Measurements from ENCODE around the gene CATSPERE.
"Not testable (repeated sequence)": the region's sequence is repeated elsewhere in the genome, so short reads cannot be mapped to it uniquely, and the experiment has no call there.

Gene CATSPERE

DNA sequence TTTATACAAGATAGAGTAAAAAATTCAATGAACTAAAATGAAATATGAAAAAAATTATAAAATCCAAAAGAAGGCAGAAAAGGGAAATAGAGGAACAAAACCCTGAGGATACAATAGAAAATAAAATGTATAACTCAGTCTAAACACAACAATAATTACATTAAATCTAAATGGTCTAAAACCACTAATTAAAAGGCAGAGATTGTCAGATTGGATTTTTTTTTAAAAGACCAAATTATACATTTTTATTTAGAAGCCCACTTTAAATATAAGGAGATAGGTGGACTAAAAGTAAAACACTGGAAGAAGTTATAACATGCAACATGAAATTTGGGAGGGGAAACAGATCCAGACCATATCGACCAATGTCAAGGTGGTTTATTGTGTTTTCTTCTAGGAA lies 95.2 kb downstream of the CATSPERE start:
- Histone ChIP-seq H4K8ac (ENCODE audit: low read depth, low read length) (no peak overlapping the region), H2AK5ac (ENCODE audit: low read depth, low read length) (no peak overlapping the region), H3K4me3 (ENCODE audit: low read length in 2 of 2) (no peak overlapping the region), H2BK5ac (ENCODE audit: low read length) (no peak overlapping the region), H3K79me1 (ENCODE audit: low read depth, low read length) (no peaks in the 10 kb centered on the region), H3K36me3 (replicated peaks in 1 of 2; ENCODE audit: control insufficient read depth in 2 of 2, insufficient read depth in 2 of 2, low read length in 2 of 2) (no peaks in the 10 kb centered on the region), H3K4ac (ENCODE audit: low read length) (no peak overlapping the region), H4K91ac (ENCODE audit: low read depth, low read length, poor library complexity) (no peak overlapping the region), H3K27me3 (ENCODE audit: control insufficient read depth in 3 of 3, insufficient read depth in 3 of 3, low read depth in 1 of 3, low read length in 3 of 3) (no peaks in the 10 kb centered on the region), H3K18ac (ENCODE audit: low read length) (no peak overlapping the region), H2AFZ (ENCODE audit: low read length) (no peak overlapping the region), H3K4me2 (ENCODE audit: insufficient read depth, low read length, poor library complexity, severe bottlenecking) (no peak overlapping the region), H3K14ac (ENCODE audit: low read length) (no peak overlapping the region), H2BK15ac (ENCODE audit: low read length) (no peak overlapping the region), H2BK12ac (ENCODE audit: low read length) (no peak overlapping the region), H3K9me3 (replicated peaks in 1 of 2; ENCODE audit: control insufficient read depth in 2 of 2, insufficient read depth in 1 of 2, low read depth in 1 of 2, low read length in 2 of 2) (peaks cover 0 to 4% of the 10 kb centered on the region in 2 donors), H3K27ac (replicated peaks; ENCODE audit: low read length) (no peak overlapping the region), H3K23ac (ENCODE audit: low read depth, low read length, poor library complexity) (no peak overlapping the region), H3K9ac (ENCODE audit: low read depth, low read length, poor library complexity) (no peak overlapping the region), H2BK120ac (ENCODE audit: low read depth, low read length) (no peak overlapping the region), H3K4me1 (ENCODE audit: control insufficient read depth in 2 of 2, insufficient read depth in 1 of 2, low read depth in 1 of 2, low read length in 2 of 2) (no peaks in the 10 kb centered on the region)
- no CpG with 5 or more reads among the region's 1 CpG for WGBS, 2 donors (ENCODE audit: extremely low coverage in 2 of 2, insufficient read length in 2 of 2, insufficient replicate concordance in 1 of 2)
- DNase-seq (ENCODE audit: low spot score), result no peak

DNA sequence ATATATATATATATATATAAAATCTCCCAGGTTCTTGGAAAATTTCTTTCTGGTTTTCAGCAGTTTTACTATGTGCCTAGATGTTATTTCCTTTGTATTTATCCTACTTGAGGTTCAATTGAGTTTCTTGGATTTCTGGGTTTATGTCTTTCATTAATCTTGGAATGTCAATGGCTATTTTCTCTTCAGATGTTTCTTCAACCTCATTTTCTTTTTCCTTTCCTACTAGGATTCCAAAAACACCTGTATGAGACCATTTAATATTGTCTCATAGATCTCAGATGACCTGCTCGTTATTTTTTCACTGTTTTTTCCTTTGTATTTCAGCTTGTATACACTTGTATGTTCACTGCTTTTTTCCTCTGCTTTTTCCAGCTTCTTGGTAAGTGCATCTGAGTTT lies 96.5 kb downstream of the CATSPERE start:
- no peak overlapping the region for H4K8ac ChIP-seq (ENCODE audit: low read depth, low read length)
- no peaks in the 10 kb centered on the region for H3K27me3 ChIP-seq (ENCODE audit: control insufficient read depth in 3 of 3, insufficient read depth in 3 of 3, low read depth in 1 of 3, low read length in 3 of 3)
- no peak overlapping the region for H2AK5ac ChIP-seq (ENCODE audit: low read depth, low read length)
- H3K4me1 ChIP-seq (ENCODE audit: control insufficient read depth in 2 of 2, insufficient read depth in 1 of 2, low read depth in 1 of 2, low read length in 2 of 2), result no peaks in the 10 kb centered on the region
- no peak overlapping the region for H3K4me2 ChIP-seq (ENCODE audit: insufficient read depth, low read length, poor library complexity, severe bottlenecking)
- no CpG with 5 or more reads among the region's 1 CpG for WGBS, 2 donors (ENCODE audit: extremely low coverage in 2 of 2, insufficient read length in 2 of 2, insufficient replicate concordance in 1 of 2)
- H3K27ac ChIP-seq (replicated peaks; ENCODE audit: low read length), result no peak overlapping the region
- H3K14ac ChIP-seq (ENCODE audit: low read length), result no peak overlapping the region
- H3K9ac ChIP-seq (ENCODE audit: low read depth, low read length, poor library complexity), result no peak overlapping the region
- H3K36me3 ChIP-seq (replicated peaks in 1 of 2; ENCODE audit: control insufficient read depth in 2 of 2, insufficient read depth in 2 of 2, low read length in 2 of 2), result no peaks in the 10 kb centered on the region
- H2BK120ac ChIP-seq (ENCODE audit: low read depth, low read length), result no peak overlapping the region
- H3K79me1 ChIP-seq (ENCODE audit: low read depth, low read length), result no peaks in the 10 kb centered on the region
- no peak overlapping the region for H2AFZ ChIP-seq (ENCODE audit: low read length)
- no peak overlapping the region for H3K4me3 ChIP-seq (ENCODE audit: low read length in 2 of 2)
- DNase-seq (ENCODE audit: low spot score), result no peak
- H3K23ac ChIP-seq (ENCODE audit: low read depth, low read length, poor library complexity), result no peak overlapping the region
- no peak overlapping the region for H2BK12ac ChIP-seq (ENCODE audit: low read length)
- no peak overlapping the region for H2BK5ac ChIP-seq (ENCODE audit: low read length)
- H3K9me3 ChIP-seq (replicated peaks in 1 of 2; ENCODE audit: control insufficient read depth in 2 of 2, insufficient read depth in 1 of 2, low read depth in 1 of 2, low read length in 2 of 2), result peaks cover 0 to 4% of the 10 kb centered on the region in 2 donors
- no peak overlapping the region for H4K91ac ChIP-seq (ENCODE audit: low read depth, low read length, poor library complexity)
- no peak overlapping the region for H2BK15ac ChIP-seq (ENCODE audit: low read length)
- no peak overlapping the region for H3K18ac ChIP-seq (ENCODE audit: low read length)
- H3K4ac ChIP-seq (ENCODE audit: low read length), result no peak overlapping the region

DNA sequence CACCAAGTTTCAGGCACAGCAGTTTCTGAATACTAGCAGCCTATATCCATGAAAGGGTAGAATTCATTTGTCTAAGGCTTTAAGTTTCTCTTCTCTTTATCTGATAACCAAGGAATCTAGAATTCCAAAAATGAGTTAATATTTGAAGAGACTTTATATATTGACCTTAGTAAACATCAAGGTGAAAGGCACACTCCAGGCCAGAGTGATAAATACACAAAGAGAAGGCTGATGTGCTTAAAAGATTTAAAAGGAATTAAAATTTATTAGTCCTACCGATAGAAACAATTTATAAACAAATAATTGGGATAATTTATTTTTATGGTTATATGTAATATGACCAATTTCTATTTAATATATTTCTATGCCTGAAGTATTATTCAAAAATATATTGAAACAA lies 98.5 kb downstream of the CATSPERE start:
- no peak overlapping the region for H4K8ac ChIP-seq (ENCODE audit: low read depth, low read length)
- no peaks in the 10 kb centered on the region for H3K4me1 ChIP-seq (ENCODE audit: control insufficient read depth in 2 of 2, insufficient read depth in 1 of 2, low read depth in 1 of 2, low read length in 2 of 2)
- no peak for DNase-seq (ENCODE audit: low spot score)
- no peaks in the 10 kb centered on the region for H3K79me1 ChIP-seq (ENCODE audit: low read depth, low read length)
- H3K27me3 ChIP-seq (ENCODE audit: control insufficient read depth in 3 of 3, insufficient read depth in 3 of 3, low read depth in 1 of 3, low read length in 3 of 3), result no peaks in the 10 kb centered on the region
- H2BK5ac ChIP-seq (ENCODE audit: low read length), result no peak overlapping the region
- no peak overlapping the region for H2AFZ ChIP-seq (ENCODE audit: low read length)
- no peak overlapping the region for H4K91ac ChIP-seq (ENCODE audit: low read depth, low read length, poor library complexity)
- no peak overlapping the region for H2BK15ac ChIP-seq (ENCODE audit: low read length)
- no peak overlapping the region for H3K14ac ChIP-seq (ENCODE audit: low read length)
- peaks cover 0 to 4% of the 10 kb centered on the region in 2 donors for H3K9me3 ChIP-seq (replicated peaks in 1 of 2; ENCODE audit: control insufficient read depth in 2 of 2, insufficient read depth in 1 of 2, low read depth in 1 of 2, low read length in 2 of 2)
- WGBS, 2 donors (ENCODE audit: extremely low coverage in 2 of 2, insufficient read length in 2 of 2, insufficient replicate concordance in 1 of 2), result no CpG with 5 or more reads among the region's 1 CpG
- H3K23ac ChIP-seq (ENCODE audit: low read depth, low read length, poor library complexity), result no peak overlapping the region
- no peak overlapping the region for H3K4me2 ChIP-seq (ENCODE audit: insufficient read depth, low read length, poor library complexity, severe bottlenecking)
- H2BK120ac ChIP-seq (ENCODE audit: low read depth, low read length), result no peak overlapping the region
- no peak overlapping the region for H3K18ac ChIP-seq (ENCODE audit: low read length)
- H3K9ac ChIP-seq (ENCODE audit: low read depth, low read length, poor library complexity), result no peak overlapping the region
- no peak overlapping the region for H3K4me3 ChIP-seq (ENCODE audit: low read length in 2 of 2)
- H3K27ac ChIP-seq (replicated peaks; ENCODE audit: low read length), result no peak overlapping the region
- no peak overlapping the region for H2BK12ac ChIP-seq (ENCODE audit: low read length)
- no peaks in the 10 kb centered on the region for H3K36me3 ChIP-seq (replicated peaks in 1 of 2; ENCODE audit: control insufficient read depth in 2 of 2, insufficient read depth in 2 of 2, low read length in 2 of 2)
- H3K4ac ChIP-seq (ENCODE audit: low read length), result no peak overlapping the region
- H2AK5ac ChIP-seq (ENCODE audit: low read depth, low read length), result no peak overlapping the region

DNA sequence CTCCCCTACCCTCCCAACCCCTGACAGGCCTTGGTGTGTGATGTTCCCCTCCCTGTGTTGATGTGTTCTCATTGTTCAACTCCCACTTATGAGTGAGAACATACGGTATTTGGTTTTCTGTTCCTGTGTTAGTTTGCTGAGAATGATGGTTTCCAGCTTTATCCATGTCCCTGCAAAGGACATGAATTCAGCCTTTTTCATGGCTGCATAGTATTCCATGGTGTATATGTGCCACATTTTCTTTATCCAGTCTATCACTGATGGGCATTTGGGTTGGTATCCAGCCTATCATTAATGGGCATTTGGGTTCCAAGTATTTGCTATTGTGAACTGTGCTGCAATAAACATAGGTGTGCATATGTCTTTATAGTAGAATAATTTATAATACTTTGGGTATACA lies 101.8 kb downstream of the CATSPERE start:
- not testable (repeated sequence) for H2BK12ac ChIP-seq (ENCODE audit: low read length); H4K91ac ChIP-seq (ENCODE audit: low read depth, low read length, poor library complexity); H4K8ac ChIP-seq (ENCODE audit: low read depth, low read length); H3K18ac ChIP-seq (ENCODE audit: low read length); H3K9ac ChIP-seq (ENCODE audit: low read depth, low read length, poor library complexity); H3K4me3 ChIP-seq (ENCODE audit: low read length in 2 of 2); H2BK5ac ChIP-seq (ENCODE audit: low read length); H3K27me3 ChIP-seq (ENCODE audit: control insufficient read depth in 3 of 3, insufficient read depth in 3 of 3, low read depth in 1 of 3, low read length in 3 of 3); H3K4me1 ChIP-seq (ENCODE audit: control insufficient read depth in 2 of 2, insufficient read depth in 1 of 2, low read depth in 1 of 2, low read length in 2 of 2); H2AK5ac ChIP-seq (ENCODE audit: low read depth, low read length); H2AFZ ChIP-seq (ENCODE audit: low read length); H3K14ac ChIP-seq (ENCODE audit: low read length); H2BK120ac ChIP-seq (ENCODE audit: low read depth, low read length); DNase-seq (ENCODE audit: low spot score); H3K9me3 ChIP-seq (replicated peaks in 1 of 2; ENCODE audit: control insufficient read depth in 2 of 2, insufficient read depth in 1 of 2, low read depth in 1 of 2, low read length in 2 of 2); H3K27ac ChIP-seq (replicated peaks; ENCODE audit: low read length); H3K36me3 ChIP-seq (replicated peaks in 1 of 2; ENCODE audit: control insufficient read depth in 2 of 2, insufficient read depth in 2 of 2, low read length in 2 of 2); H3K79me1 ChIP-seq (ENCODE audit: low read depth, low read length); H2BK15ac ChIP-seq (ENCODE audit: low read length); H3K4ac ChIP-seq (ENCODE audit: low read length); H3K4me2 ChIP-seq (ENCODE audit: insufficient read depth, low read length, poor library complexity, severe bottlenecking); H3K23ac ChIP-seq (ENCODE audit: low read depth, low read length, poor library complexity)
- no CpG with 5 or more reads among the region's 1 CpG for WGBS, 2 donors (ENCODE audit: extremely low coverage in 2 of 2, insufficient read length in 2 of 2, insufficient replicate concordance in 1 of 2)
